HuH-7 (cell line): ENCODE measurements around the gene PTPRN2.

Experiments used
- DNase-seq: peaks from one replicate; pipeline ENCODE4 v3.0.0; 2011; ENCODE audit warnings: low spot score

Gene PTPRN2

GRCh38 chr7:157616931-157617330, 970.7 kb downstream of the PTPRN2 start:
- no peak for DNase-seq

- DNase-seq, result no peak
Measured at GRCh38 chr7:157616426-157616825, 971.2 kb downstream of the PTPRN2 start.

GRCh38 chr7:157615852-157616251, 971.8 kb downstream of the PTPRN2 start:
- no peak for DNase-seq

- no peak for DNase-seq
Measured at GRCh38 chr7:157615101-157615817, 972.4 kb downstream of the PTPRN2 start.

GRCh38 chr7:157614457-157615020, 973.1 kb downstream of the PTPRN2 start:
- no peak for DNase-seq

- no peak for DNase-seq
Measured at GRCh38 chr7:157613575-157614322, 973.9 kb downstream of the PTPRN2 start.

- no peak for DNase-seq
Measured at GRCh38 chr7:157612664-157613561, 974.7 kb downstream of the PTPRN2 start.

GRCh38 chr7:157612009-157612663, 975.5 kb downstream of the PTPRN2 start:
- DNase-seq, result no peak

GRCh38 chr7:157611341-157611740, 976.3 kb downstream of the PTPRN2 start:
- DNase-seq, result no peak

GRCh38 chr7:157610671-157611295, 976.8 kb downstream of the PTPRN2 start:
- no peak for DNase-seq

- DNase-seq, result no peak
Measured at GRCh38 chr7:157609932-157610640, 977.5 kb downstream of the PTPRN2 start.

GRCh38 chr7:157609516-157609915, 978.1 kb downstream of the PTPRN2 start:
- DNase-seq, result no peak

- DNase-seq, result no peak
Measured at GRCh38 chr7:157607218-157607617, 980.4 kb downstream of the PTPRN2 start.

GRCh38 chr7:157606140-157606539, 981.5 kb downstream of the PTPRN2 start:
- DNase-seq, result no peak

- DNase-seq, result no peak
Measured at GRCh38 chr7:157605638-157606037, 982.0 kb downstream of the PTPRN2 start.

- no peak for DNase-seq
Measured at GRCh38 chr7:157604661-157605381, 982.8 kb downstream of the PTPRN2 start.

- no peak for DNase-seq
Measured at GRCh38 chr7:157603716-157604115, 983.9 kb downstream of the PTPRN2 start.

GRCh38 chr7:157603005-157603404, 984.6 kb downstream of the PTPRN2 start:
- no peak for DNase-seq

GRCh38 chr7:157602581-157602980, 985.0 kb downstream of the PTPRN2 start:
- no peak for DNase-seq

GRCh38 chr7:157602156-157602555, 985.5 kb downstream of the PTPRN2 start:
- DNase-seq, result no peak
